Measurements from ENCODE around the gene NOL9.

NOL9 gene

DNA sequence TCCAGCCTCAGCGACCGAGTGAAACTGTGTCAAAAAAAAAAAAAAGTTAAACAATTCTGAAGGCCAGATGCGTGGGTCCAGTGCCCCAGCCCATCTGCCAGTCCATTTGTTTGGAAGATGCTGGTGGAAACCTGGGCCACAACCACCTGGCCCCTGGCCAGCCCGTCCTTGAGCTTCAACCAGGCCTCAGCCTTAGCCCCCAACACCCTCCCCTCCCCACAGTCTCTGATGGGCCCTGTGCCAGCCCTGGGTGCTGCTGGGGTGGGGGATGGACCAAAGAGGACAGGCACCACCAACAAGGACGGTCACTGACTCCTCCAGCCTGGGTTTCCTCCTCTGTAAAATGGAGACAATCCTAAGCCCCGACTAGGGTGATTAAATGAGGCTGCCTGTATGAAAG lies 43.3 kb downstream of the NOL9 start:
- Histone ChIP-seq H3K9ac (ENCODE audit: low read depth in 1 of 2, low read length in 2 of 2) (no peak overlapping the region), H3K27ac (ENCODE audit: low read depth in 2 of 2, low read length in 2 of 2) (no peak overlapping the region), H3K4me3 (ENCODE audit: low read length in 2 of 2) (no peak overlapping the region)

DNA sequence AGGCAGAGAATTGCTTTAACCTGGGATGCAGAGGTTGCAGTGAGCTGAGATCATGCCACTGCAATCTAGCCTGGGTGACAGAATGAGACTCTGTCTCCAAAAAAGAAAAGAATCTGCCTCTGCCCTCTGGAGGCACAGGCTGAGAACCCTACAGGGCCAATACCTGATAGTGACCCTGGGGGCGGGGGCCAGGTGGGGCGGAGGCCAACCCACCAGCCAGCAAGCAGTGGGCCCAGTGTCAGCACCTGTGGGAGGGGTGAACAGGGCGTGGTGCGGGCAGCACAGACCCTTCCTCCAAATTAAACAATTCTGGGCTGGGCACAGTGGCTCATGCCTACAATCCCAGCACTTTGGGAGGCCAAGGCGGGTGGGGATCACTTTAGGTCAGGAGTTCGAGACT lies 43.8 kb downstream of the NOL9 start:
- Histone ChIP-seq H3K27ac (ENCODE audit: low read depth in 2 of 2, low read length in 2 of 2) (no peak overlapping the region), H3K9ac (ENCODE audit: low read depth in 1 of 2, low read length in 2 of 2) (no peak overlapping the region), H3K27me3 (ENCODE audit: control insufficient read depth in 2 of 2, insufficient read depth in 2 of 2, low read length in 2 of 2) (no peaks in the 10 kb centered on the region), H3K36me3 (ENCODE audit: control insufficient read depth in 2 of 2, insufficient read depth in 2 of 2, low read length in 2 of 2) (no peaks in the 10 kb centered on the region), H3K4me3 (ENCODE audit: low read length in 2 of 2) (no peak overlapping the region), H3K9me3 (ENCODE audit: control insufficient read depth in 2 of 2, low read length in 2 of 2) (no peaks in the 10 kb centered on the region), H3K4me1 (ENCODE audit: control insufficient read depth in 2 of 2, insufficient read depth in 2 of 2, low read length in 2 of 2) (no peaks in the 10 kb centered on the region)

More for the DNA sequence above, 43.3 kb downstream of the NOL9 start:
- Histone ChIP-seq H3K9me3 (ENCODE audit: control insufficient read depth in 2 of 2, low read length in 2 of 2) (no peaks in the 10 kb centered on the region), H3K4me1 (ENCODE audit: control insufficient read depth in 2 of 2, insufficient read depth in 2 of 2, low read length in 2 of 2) (no peaks in the 10 kb centered on the region), H3K27me3 (ENCODE audit: control insufficient read depth in 2 of 2, insufficient read depth in 2 of 2, low read length in 2 of 2) (no peaks in the 10 kb centered on the region), H3K36me3 (ENCODE audit: control insufficient read depth in 2 of 2, insufficient read depth in 2 of 2, low read length in 2 of 2) (no peaks in the 10 kb centered on the region)

DNA sequence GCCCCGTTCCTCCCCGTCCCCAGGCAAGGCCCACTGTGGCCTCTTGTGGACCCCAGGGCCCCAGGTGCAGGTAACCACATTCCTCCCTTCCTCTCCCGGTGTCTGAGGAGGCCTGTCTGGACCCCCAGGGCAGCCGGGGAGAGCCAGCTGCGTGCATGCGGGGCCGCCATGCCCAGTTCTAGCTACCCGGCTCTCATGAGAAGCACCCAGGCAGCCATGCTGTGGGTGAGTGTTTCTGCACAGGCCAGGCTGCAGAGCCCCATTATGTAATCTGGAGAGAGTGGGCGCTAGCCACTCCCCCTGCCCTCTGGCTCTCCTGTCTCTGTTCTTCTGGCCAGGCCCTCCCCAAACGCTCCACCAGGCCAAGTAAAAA lies 44.4 kb downstream of the NOL9 start:
- Histone ChIP-seq H3K36me3 (ENCODE audit: control insufficient read depth in 2 of 2, insufficient read depth in 2 of 2, low read length in 2 of 2) (no peaks in the 10 kb centered on the region), H3K4me3 (ENCODE audit: low read length in 2 of 2) (no peak overlapping the region), H3K9me3 (ENCODE audit: control insufficient read depth in 2 of 2, low read length in 2 of 2) (no peaks in the 10 kb centered on the region), H3K4me1 (ENCODE audit: control insufficient read depth in 2 of 2, insufficient read depth in 2 of 2, low read length in 2 of 2) (no peaks in the 10 kb centered on the region), H3K27me3 (ENCODE audit: control insufficient read depth in 2 of 2, insufficient read depth in 2 of 2, low read length in 2 of 2) (no peaks in the 10 kb centered on the region), H3K9ac (ENCODE audit: low read depth in 1 of 2, low read length in 2 of 2) (no peak overlapping the region), H3K27ac (ENCODE audit: low read depth in 2 of 2, low read length in 2 of 2) (no peak overlapping the region)

DNA sequence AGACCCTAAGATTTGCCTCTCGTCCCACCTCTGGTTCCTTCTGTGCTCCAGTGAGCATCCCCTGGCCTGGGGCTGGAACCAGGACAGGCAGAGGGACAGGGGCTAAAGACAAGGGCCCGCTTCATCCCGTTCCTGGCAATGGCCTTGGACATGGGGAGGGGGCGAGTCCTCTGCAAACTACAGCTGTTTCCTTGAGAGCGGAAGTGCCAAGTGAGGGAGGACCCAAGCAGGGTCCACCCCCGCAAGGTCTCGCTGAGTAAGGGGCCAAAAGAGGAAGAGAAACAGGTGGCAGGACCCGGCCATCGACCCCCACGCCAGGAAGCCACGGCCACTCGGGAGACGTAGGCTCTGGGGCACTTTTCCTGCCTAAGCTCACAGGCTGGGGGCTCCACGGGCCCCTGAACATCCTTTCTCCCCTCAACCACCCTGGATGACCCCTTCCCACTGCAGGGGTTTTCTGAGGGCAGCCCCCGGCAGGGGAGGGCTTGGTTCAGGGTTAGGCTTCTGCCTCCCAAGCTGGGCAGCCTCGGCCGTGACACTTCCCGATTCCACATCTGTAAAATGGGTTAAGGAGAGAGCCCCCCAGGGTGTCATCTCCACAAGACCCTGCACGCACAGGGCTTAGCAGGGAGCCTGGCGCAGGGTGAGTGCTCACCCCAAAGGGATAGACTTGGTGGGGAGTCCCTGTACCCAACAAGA lies 44.9 kb downstream of the NOL9 start:
- Histone ChIP-seq H3K9ac (ENCODE audit: low read depth in 1 of 2, low read length in 2 of 2) (no peak overlapping the region), H3K9me3 (ENCODE audit: control insufficient read depth in 2 of 2, low read length in 2 of 2) (no peaks in the 10 kb centered on the region), H3K27ac (ENCODE audit: low read depth in 2 of 2, low read length in 2 of 2) (no peak overlapping the region), H3K4me1 (ENCODE audit: control insufficient read depth in 2 of 2, insufficient read depth in 2 of 2, low read length in 2 of 2) (no peaks in the 10 kb centered on the region), H3K4me3 (ENCODE audit: low read length in 2 of 2) (no peak overlapping the region), H3K27me3 (ENCODE audit: control insufficient read depth in 2 of 2, insufficient read depth in 2 of 2, low read length in 2 of 2) (no peaks in the 10 kb centered on the region), H3K36me3 (ENCODE audit: control insufficient read depth in 2 of 2, insufficient read depth in 2 of 2, low read length in 2 of 2) (no peaks in the 10 kb centered on the region)

DNA sequence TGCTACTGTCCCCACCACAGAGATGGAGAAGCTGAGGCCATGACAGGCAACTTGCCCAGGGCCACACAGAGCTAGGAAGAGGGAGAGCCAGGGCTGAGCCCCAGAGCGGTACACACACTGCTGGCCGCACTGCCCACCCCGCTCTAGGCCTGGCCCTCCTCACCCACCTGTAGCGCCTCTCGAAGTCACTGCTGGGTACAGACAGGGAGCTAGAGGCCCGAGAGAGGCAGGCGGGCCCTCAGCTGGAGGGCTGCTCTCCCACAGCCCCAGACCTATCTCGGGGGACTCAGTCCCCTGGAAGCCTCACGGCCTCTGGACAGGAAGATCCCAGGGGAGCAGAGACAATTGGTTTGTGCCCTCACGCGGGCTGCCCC lies 45.5 kb downstream of the NOL9 start:
- no peaks in the 10 kb centered on the region for H3K27me3 ChIP-seq (ENCODE audit: control insufficient read depth in 2 of 2, insufficient read depth in 2 of 2, low read length in 2 of 2)
- no peaks in the 10 kb centered on the region for H3K4me1 ChIP-seq (ENCODE audit: control insufficient read depth in 2 of 2, insufficient read depth in 2 of 2, low read length in 2 of 2)
- H3K9me3 ChIP-seq (ENCODE audit: control insufficient read depth in 2 of 2, low read length in 2 of 2) = no peaks in the 10 kb centered on the region
- H3K4me3 ChIP-seq (ENCODE audit: low read length in 2 of 2) = no peak overlapping the region
- no peak overlapping the region for H3K27ac ChIP-seq (ENCODE audit: low read depth in 2 of 2, low read length in 2 of 2)
- H3K36me3 ChIP-seq (ENCODE audit: control insufficient read depth in 2 of 2, insufficient read depth in 2 of 2, low read length in 2 of 2) = no peaks in the 10 kb centered on the region
- H3K9ac ChIP-seq (ENCODE audit: low read depth in 1 of 2, low read length in 2 of 2) = no peak overlapping the region

DNA sequence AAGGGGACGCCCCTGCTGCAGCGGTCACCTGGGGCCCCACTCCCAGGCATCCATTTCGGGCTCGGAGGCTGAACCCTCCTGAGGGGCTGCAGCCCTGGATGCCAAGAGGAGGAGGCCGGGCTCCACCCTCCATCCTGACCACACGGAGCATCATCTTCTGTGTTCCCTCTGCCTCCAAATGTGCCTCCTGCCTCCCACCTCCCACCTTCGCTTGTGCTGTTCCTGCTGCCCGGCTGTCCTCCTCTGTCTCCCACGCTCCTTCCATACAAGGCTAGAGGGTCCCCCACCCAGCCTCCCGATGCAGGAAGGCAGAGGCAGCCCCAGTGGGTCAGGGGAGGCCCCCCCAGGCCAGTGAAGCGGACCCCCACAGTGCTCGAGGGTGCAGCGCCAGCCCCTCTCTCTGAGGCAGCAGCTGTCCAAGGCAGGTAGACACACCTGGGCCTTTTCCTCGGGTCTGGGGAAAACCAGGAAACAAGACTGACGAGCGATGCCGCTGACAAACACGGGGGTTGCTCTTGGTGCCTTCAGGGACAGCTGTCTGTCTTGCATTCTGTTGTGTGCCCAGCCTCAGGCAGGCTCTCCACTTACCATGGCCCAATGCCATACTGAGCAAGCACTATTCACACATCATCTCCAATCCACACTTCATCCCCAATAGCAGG lies 46.0 kb downstream of the NOL9 start:
- Histone ChIP-seq H3K4me3 (ENCODE audit: low read length in 2 of 2) (no peak overlapping the region), H3K4me1 (ENCODE audit: control insufficient read depth in 2 of 2, insufficient read depth in 2 of 2, low read length in 2 of 2) (no peaks in the 10 kb centered on the region), H3K36me3 (ENCODE audit: control insufficient read depth in 2 of 2, insufficient read depth in 2 of 2, low read length in 2 of 2) (no peaks in the 10 kb centered on the region), H3K9ac (ENCODE audit: low read depth in 1 of 2, low read length in 2 of 2) (no peak overlapping the region), H3K9me3 (ENCODE audit: control insufficient read depth in 2 of 2, low read length in 2 of 2) (no peaks in the 10 kb centered on the region), H3K27ac (ENCODE audit: low read depth in 2 of 2, low read length in 2 of 2) (no peak overlapping the region), H3K27me3 (ENCODE audit: control insufficient read depth in 2 of 2, insufficient read depth in 2 of 2, low read length in 2 of 2) (no peaks in the 10 kb centered on the region)

DNA sequence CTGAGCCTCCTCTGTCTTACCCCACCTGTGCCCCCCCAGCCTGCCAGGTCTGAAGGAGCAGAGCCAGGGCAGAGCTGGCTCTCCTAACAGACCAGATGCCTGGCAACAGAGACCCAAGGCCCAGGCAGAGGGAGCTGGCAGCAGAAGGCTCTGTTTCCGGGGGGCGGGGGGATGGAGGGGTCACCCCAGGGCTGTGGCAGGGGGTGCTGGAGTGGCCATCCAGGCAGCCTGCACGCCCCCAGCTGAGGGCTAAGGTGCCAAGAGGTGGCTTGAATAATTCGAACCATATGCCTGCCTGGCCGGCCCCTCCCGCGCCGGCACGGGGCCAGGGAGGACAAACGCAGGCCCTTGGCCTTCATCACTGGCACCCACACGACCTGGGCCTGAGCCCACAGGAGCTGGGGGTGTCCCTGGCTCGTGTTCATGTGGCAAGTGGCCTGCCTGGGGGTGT lies 46.8 kb downstream of the NOL9 start:
- Histone ChIP-seq H3K27ac (ENCODE audit: low read depth in 2 of 2, low read length in 2 of 2) (peak overlapping the region in 1 of 2 donors; percentile 32), H3K4me3 (ENCODE audit: low read length in 2 of 2) (no peak overlapping the region), H3K9me3 (ENCODE audit: control insufficient read depth in 2 of 2, low read length in 2 of 2) (no peaks in the 10 kb centered on the region), H3K9ac (ENCODE audit: low read depth in 1 of 2, low read length in 2 of 2) (no peak overlapping the region), H3K4me1 (ENCODE audit: control insufficient read depth in 2 of 2, insufficient read depth in 2 of 2, low read length in 2 of 2) (no peaks in the 10 kb centered on the region), H3K36me3 (ENCODE audit: control insufficient read depth in 2 of 2, insufficient read depth in 2 of 2, low read length in 2 of 2) (no peaks in the 10 kb centered on the region), H3K27me3 (ENCODE audit: control insufficient read depth in 2 of 2, insufficient read depth in 2 of 2, low read length in 2 of 2) (no peaks in the 10 kb centered on the region)

DNA sequence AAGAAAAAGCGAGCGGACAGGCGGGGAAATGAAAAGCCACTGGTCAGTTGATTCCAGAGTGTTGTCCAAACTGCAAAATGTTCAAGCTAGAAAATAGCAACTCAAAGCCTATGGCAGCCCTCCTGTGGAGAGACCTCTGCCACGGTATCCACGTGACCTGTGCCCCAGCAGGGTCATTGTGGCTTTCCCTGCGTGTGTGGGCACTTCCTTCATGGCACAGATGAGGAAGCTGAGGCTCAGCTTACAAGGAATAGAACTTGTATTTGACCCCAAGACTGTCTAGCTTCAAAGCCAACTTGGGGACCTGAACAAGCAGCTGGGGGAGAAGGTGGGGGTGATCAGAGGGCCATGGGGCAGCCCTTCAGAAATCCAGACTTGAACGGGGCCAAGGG lies 47.3 kb downstream of the NOL9 start:
- H3K4me1 ChIP-seq (ENCODE audit: control insufficient read depth in 2 of 2, insufficient read depth in 2 of 2, low read length in 2 of 2) = peaks cover 0 to 3% of the 10 kb centered on the region in 2 donors
- no peaks in the 10 kb centered on the region for H3K36me3 ChIP-seq (ENCODE audit: control insufficient read depth in 2 of 2, insufficient read depth in 2 of 2, low read length in 2 of 2)
- H3K27ac ChIP-seq (ENCODE audit: low read depth in 2 of 2, low read length in 2 of 2) = peak overlapping the region in 1 of 2 donors; percentile 32
- H3K9me3 ChIP-seq (ENCODE audit: control insufficient read depth in 2 of 2, low read length in 2 of 2) = no peaks in the 10 kb centered on the region
- no peak overlapping the region for H3K4me3 ChIP-seq (ENCODE audit: low read length in 2 of 2)
- no peaks in the 10 kb centered on the region for H3K27me3 ChIP-seq (ENCODE audit: control insufficient read depth in 2 of 2, insufficient read depth in 2 of 2, low read length in 2 of 2)
- no peak overlapping the region for H3K9ac ChIP-seq (ENCODE audit: low read depth in 1 of 2, low read length in 2 of 2)

DNA sequence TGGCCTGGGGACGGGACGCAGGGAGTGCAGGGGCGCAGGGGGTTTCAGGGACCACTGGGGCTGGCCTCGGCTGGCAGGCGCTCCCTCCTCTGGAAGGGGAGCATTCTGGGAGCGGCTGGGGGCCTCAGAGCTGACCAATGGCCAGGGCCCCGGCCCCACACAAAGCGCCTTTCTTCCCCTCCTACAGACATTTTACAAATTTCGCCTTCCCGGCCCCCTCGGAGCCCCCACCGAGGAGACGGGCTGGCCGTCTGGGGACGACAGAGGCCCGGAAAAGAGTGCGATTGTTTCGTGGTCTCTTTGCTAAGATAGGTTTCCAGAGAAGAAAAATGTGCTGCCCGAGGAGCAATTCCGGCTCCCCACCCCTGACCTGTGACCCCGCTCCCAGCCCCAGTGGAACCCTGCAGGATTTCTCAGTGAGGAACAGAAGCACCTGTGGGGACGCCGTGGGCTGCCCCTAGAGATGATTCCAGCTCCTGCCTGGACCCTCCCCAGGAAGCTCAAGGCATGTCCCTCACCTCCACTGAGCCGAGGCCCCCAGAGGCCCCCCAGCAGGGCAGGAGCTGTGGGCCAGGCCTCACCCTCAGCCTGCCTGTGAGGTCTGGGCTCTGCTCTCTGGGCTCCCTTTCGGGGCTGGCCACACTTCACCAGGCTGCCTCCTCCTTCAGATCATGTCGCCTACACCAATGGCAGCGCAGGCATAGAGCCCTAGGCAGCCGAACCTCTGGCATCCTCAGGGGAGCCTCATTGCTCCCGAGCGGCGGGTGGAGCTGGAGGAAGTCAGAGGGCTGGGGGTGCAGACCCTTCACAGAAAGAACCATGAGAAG lies 47.9 kb downstream of the NOL9 start:
- Histone ChIP-seq H3K27ac (ENCODE audit: low read depth in 2 of 2, low read length in 2 of 2) (no peak overlapping the region), H3K9ac (ENCODE audit: low read depth in 1 of 2, low read length in 2 of 2) (no peak overlapping the region), H3K9me3 (ENCODE audit: control insufficient read depth in 2 of 2, low read length in 2 of 2) (no peaks in the 10 kb centered on the region), H3K4me1 (ENCODE audit: control insufficient read depth in 2 of 2, insufficient read depth in 2 of 2, low read length in 2 of 2) (peaks cover 0 to 9% of the 10 kb centered on the region in 2 donors), H3K36me3 (ENCODE audit: control insufficient read depth in 2 of 2, insufficient read depth in 2 of 2, low read length in 2 of 2) (no peaks in the 10 kb centered on the region), H3K4me3 (ENCODE audit: low read length in 2 of 2) (no peak overlapping the region), H3K27me3 (ENCODE audit: control insufficient read depth in 2 of 2, insufficient read depth in 2 of 2, low read length in 2 of 2) (no peaks in the 10 kb centered on the region)
